K562 (cell line): ENCODE measurements around the gene CS. TPM values are rescaled to one million over a fixed set of nuclear protein-coding genes. Genes with fewer than 3 reads are reported as not detected.

Experiments used
- ATAC-seq: fragments of 200-7000 bp; cut with Tn5 transposase; 3 replicates; pipeline ENCODE4 v1.9.1; 2020; ENCODE audit warnings: moderate library complexity
- BruUV-seq: library from RNA; stranded (reverse); fragments of 400-500 nt; replicated peaks from 2 replicates; lab custom pipeline; 2021; lab: Mats Ljungman, UMichigan
- CTCF ChIA-PET: fragments of 300-600 bp; formaldehyde crosslinking; extraction: SDS; loops from one replicate; lab custom pipeline; 2021; ENCODE audit warnings: low intra/inter-chr PET ratio; lab: Yijun Ruan, JAX
- POLR2A ChIA-PET: fragments of 300-600, 350-650 bp; sonication (Branson Sonifier 250); formaldehyde crosslinking; extraction: SDS; loops from one replicate; lab custom pipeline; 2021; ENCODE audit warnings: antibody characterized with exemption, inconsistent platforms; lab: Yijun Ruan, JAX
- DNase-seq, 4 experiments: peaks; one replicate each; pipeline versions ENCODE4 v3.0.0 to v3.0.0-alpha.2; 2011 to 2018; ENCODE audit warnings: low spot score in 3 of 4, mixed read lengths in 3 of 4; ENCODE audit errors: extremely low read depth in 1 of 4
- FAIRE-seq: peaks from 2 replicates; lab custom pipeline; 2011; peaks lifted over from hg19 to GRCh38; lab: Jason Lieb, UNC
- H2AFZ ChIP-seq: 2 replicates; pipeline ENCODE4 v1.6.0; 2011; ENCODE audit warnings: low read depth, low read length, control low read depth, inconsistent platforms
- H3K27ac ChIP-seq: fragments of 200-600 bp; 3 replicates; pipeline ENCODE4 v1.8.0; 2011; ENCODE audit warnings: low read depth, mild to moderate bottlenecking, control low read depth, inconsistent platforms, low read length, moderate library complexity, mixed read lengths; ENCODE audit errors: extremely low read depth
- H3K27me3 ChIP-seq, 2 experiments: fragments of 300-600 bp in 1 of 2; 2 replicates in 1 of 2; 3 replicates in 1 of 2; pipeline versions ENCODE4 v1.6.0 to v1.8.0; 2011; ENCODE audit warnings: inconsistent platforms in 2 of 2, low read length in 2 of 2, mild to moderate bottlenecking in 1 of 2, mixed read lengths in 1 of 2, moderate library complexity in 1 of 2; ENCODE audit not compliant: control insufficient read depth in 2 of 2, insufficient read depth in 2 of 2
- H3K36me3 ChIP-seq: fragments of 300-600 bp; 3 replicates; pipeline ENCODE4 v1.8.0; 2011; ENCODE audit warnings: mild to moderate bottlenecking, low read length, inconsistent platforms; ENCODE audit not compliant: control insufficient read depth, insufficient read depth
- H3K4me1 ChIP-seq, 2 experiments: fragments of 200-600 bp in 1 of 2; replicated peaks in 1 of 2; 2 replicates in 1 of 2; 3 replicates in 1 of 2; pipeline versions ENCODE4 v1.5.1 to v1.8.0; 2011; ENCODE audit warnings: inconsistent platforms in 2 of 2, low read length in 2 of 2, mild to moderate bottlenecking in 1 of 2, mixed read lengths in 1 of 2, moderate library complexity in 1 of 2; ENCODE audit not compliant: control insufficient read depth in 2 of 2, insufficient read depth in 2 of 2
- H3K4me2 ChIP-seq: 2 replicates; pipeline ENCODE4 v1.6.1; 2011; ENCODE audit warnings: low read length, control low read depth, inconsistent platforms, mixed read lengths; ENCODE audit not compliant: insufficient read depth
- H3K4me3 ChIP-seq: fragments of 200-600 bp; sonication (generic), shearing (Covaris generic); 2 replicates; pipeline ENCODE4 v1.5.1; 2016; ENCODE audit warnings: control low read depth, inconsistent platforms
- H3K79me2 ChIP-seq: fragments of 200-600 bp; 3 replicates; pipeline ENCODE4 v1.8.0; 2011; ENCODE audit warnings: low read length, inconsistent platforms; ENCODE audit not compliant: control insufficient read depth, insufficient read depth
- H3K9ac ChIP-seq, 2 experiments: 2 replicates each; pipeline versions ENCODE4 v1.6.0 to v1.6.1; 2011; ENCODE audit warnings: low read depth in 2 of 2, low read length in 2 of 2, control low read depth in 1 of 2, inconsistent platforms in 1 of 2, mild to moderate bottlenecking in 1 of 2, mixed read lengths in 1 of 2; ENCODE audit not compliant: insufficient read depth in 1 of 2
- H3K9me1 ChIP-seq: one replicate; pipeline ENCODE4 v1.6.0; 2011; ENCODE audit warnings: inconsistent platforms, mild to moderate bottlenecking, low read length, moderate library complexity; ENCODE audit not compliant: control insufficient read depth, insufficient read depth
- H3K9me3 ChIP-seq: replicated peaks from 2 replicates; pipeline ENCODE4 v1.5.1; 2011; ENCODE audit warnings: low read depth, low read length, inconsistent platforms; ENCODE audit not compliant: control insufficient read depth, insufficient read depth
- H4K20me1 ChIP-seq: replicated peaks from 2 replicates; pipeline ENCODE4 v1.6.1; 2011; ENCODE audit warnings: low read length, inconsistent platforms, mixed read lengths; ENCODE audit not compliant: control insufficient read depth, insufficient read depth
- BACH1 ChIP-seq: fragments of 200-800 bp; sonication (Bioruptor generic); IDR thresholded peaks from 2 replicates; pipeline ENCODE4 v1.6.1; 2016; ENCODE audit warnings: missing genetic modification characterization, missing compliant biosample characterization
- BRCA1 ChIP-seq, 2 experiments: fragments of 450-650 bp in 1 of 2; sonication (generic) in 1 of 2; formaldehyde crosslinking in 1 of 2; IDR thresholded peaks; 2 replicates each; pipeline versions ENCODE4 v1.5.0 to v1.6.1; 2017 to 2020; ENCODE audit warnings: mild to moderate bottlenecking in 1 of 2, missing genetic modification reagents in 1 of 2
- C11orf30 ChIP-seq: fragments of 450-650 bp; IDR thresholded peaks from 2 replicates; pipeline ENCODE4 v1.6.1; 2016; ENCODE audit warnings: low read depth, mild to moderate bottlenecking
- MAFF ChIP-seq: IDR thresholded peaks from 2 replicates; pipeline ENCODE4 v1.6.1; 2012; ENCODE audit warnings: low read length, improper control_type of control experiment
- MAFG ChIP-seq: fragments of 450-650 bp; conservative IDR thresholded peaks from 2 replicates; pipeline ENCODE4 v1.6.1; 2016; ENCODE audit warnings: missing genetic modification characterization, missing compliant biosample characterization
- MAFK ChIP-seq: IDR thresholded peaks from 2 replicates; pipeline ENCODE4 v1.6.1; 2011; ENCODE audit warnings: low read length, improper control_type of control experiment
- MECOM ChIP-seq: fragments of 250-450 bp; sonication (Bioruptor Pico); IDR thresholded peaks from 2 replicates; pipeline ENCODE4 v1.8.0; 2022; ENCODE audit warnings: inconsistent platforms
- PHTF2 ChIP-seq: fragments of 250-450 bp; sonication (Bioruptor Pico); IDR thresholded peaks from 2 replicates; pipeline ENCODE4 v1.5.0; 2021; ENCODE audit warnings: mild to moderate bottlenecking
- RCOR1 ChIP-seq, 2 experiments: IDR thresholded peaks; 2 replicates each; pipeline ENCODE4 v1.6.1; 2012; ENCODE audit warnings: low read depth in 2 of 2, low read length in 2 of 2, borderline replicate concordance in 1 of 2, improper control_type of control experiment in 1 of 2
- RHOXF2B ChIP-seq: fragments of 250-450 bp; sonication (Bioruptor Pico); conservative IDR thresholded peaks from 2 replicates; pipeline ENCODE4 v1.5.1; 2021
- WHSC1 ChIP-seq: IDR thresholded peaks from one replicate; pipeline ENCODE4 v1.6.1; 2012; ENCODE audit warnings: low read length, control low read depth, inconsistent platforms
- ZNF121 ChIP-seq: sonication (generic); formaldehyde crosslinking; conservative IDR thresholded peaks from 2 replicates; pipeline ENCODE4 v1.8.0; 2022; ENCODE audit warnings: missing genetic modification reagents
- ZNF311 ChIP-seq: fragments of 250-450 bp; sonication (Bioruptor Pico); IDR thresholded peaks from 2 replicates; pipeline ENCODE4 v1.4.0; 2020; ENCODE audit warnings: mild to moderate bottlenecking, moderate library complexity
- ZNF316 ChIP-seq: fragments of 450-650 bp; IDR thresholded peaks from 2 replicates; pipeline ENCODE4 v1.6.1; 2016
- WGBS: fragments of 100-300 bp; shearing (Covaris generic); methylation state at CpG from one replicate; pipeline ENCODE4 v1.1.6; 2016; ENCODE audit warnings: low coverage, mixed read lengths; ENCODE audit not compliant: insufficient coverage; ENCODE audit errors: missing lambda C conversion rate; 5-methylcytosine and 5-hydroxymethylcytosine counted together
- in situ Hi-C: fragments of 300-500 bp; cut with MboI; formaldehyde crosslinking; loops from 4 replicates; pipeline ENCODE4 v1.15.0; 2018; ENCODE audit warnings: inconsistent platforms, mixed read lengths
- intact Hi-C: fragments of 100-400 bp; cut with micrococcal nuclease; formaldehyde crosslinking; loops from 2 replicates; pipeline ENCODE4 v1.14.2; 2022
- polyA plus RNA-seq, 8 experiments: library from polyadenylated mRNA; depleted of rRNA in 4 of 8; stranded (reverse) in 5 of 8; unstranded in 3 of 8; fragments of >200 nt; fragmentation: Nextera tagmentation in 2 of 8; fragmentation: Illumina TruSeq in 1 of 8; extraction: Ambion mirVana in 2 of 8; extraction: Trizol in 1 of 8; gene quantifications; 2 replicates each; pipeline versions ENCODE4 v1.2.1 to v1.2.3, GENCODE V29; 2011 to 2014; ENCODE audit warnings: inconsistent platforms in 1 of 8, missing spikeins in 1 of 8
- total RNA-seq, 7 experiments: library from RNA; depleted of rRNA in 6 of 7; stranded (reverse); fragments of >200 nt in 6 of 7; fragmentation: Illumina TruSeq in 2 of 7; extraction: Trizol in 2 of 7; gene quantifications; 2 replicates each; pipeline versions ENCODE4 v1.2.1 to v1.2.3, GENCODE V29; 2011 to 2021; ENCODE audit warnings: low replicate concordance in 1 of 7
- TF ChIP-seq, protein P1 (sequence below): fragments of 250-450 bp; sonication (Bioruptor Pico); IDR thresholded peaks from 2 replicates; pipeline ENCODE4 v1.5.0; 2021; ENCODE audit warnings: mild to moderate bottlenecking, moderate library complexity

The CS gene
- total and polyA plus RNA-seq, 9 of the 15 experiments (the other 6 are each of a cell fraction or from before 2014, with no cell fraction given), result 99.9 to 390 (median 149) TPM

- TF ChIP-seq ZNF316, result peak; percentile 90
- TF ChIP-seq MAFF, result peak; percentile 74
- TF ChIP-seq WHSC1, result no peak
- TF ChIP-seq MAFK, result peak; percentile 63
- TF ChIP-seq BRCA1 (IDR thresholded peaks at IDR 0.05), result no peak
- TF ChIP-seq BRCA1 (CRISPR knock-in tag; IDR thresholded peaks at IDR 0.05), result no peak
- peak; percentile 72 for TF ChIP-seq MAFG
- TF ChIP-seq RHOXF2B (CRISPR knock-in tag), result no peak
- peak; percentile 68 for TF ChIP-seq C11orf30
- no peak for TF ChIP-seq MECOM (CRISPR knock-in tag)
- TF ChIP-seq ZNF311, result no peak
- no peak for TF ChIP-seq ZNF121
- no peak for TF ChIP-seq RCOR1 (IDR thresholded peaks at IDR 0.05; ENCODE audit: borderline replicate concordance in 1 of 2, low read depth in 2 of 2, low read length in 2 of 2)
- TF ChIP-seq, protein P1, sequence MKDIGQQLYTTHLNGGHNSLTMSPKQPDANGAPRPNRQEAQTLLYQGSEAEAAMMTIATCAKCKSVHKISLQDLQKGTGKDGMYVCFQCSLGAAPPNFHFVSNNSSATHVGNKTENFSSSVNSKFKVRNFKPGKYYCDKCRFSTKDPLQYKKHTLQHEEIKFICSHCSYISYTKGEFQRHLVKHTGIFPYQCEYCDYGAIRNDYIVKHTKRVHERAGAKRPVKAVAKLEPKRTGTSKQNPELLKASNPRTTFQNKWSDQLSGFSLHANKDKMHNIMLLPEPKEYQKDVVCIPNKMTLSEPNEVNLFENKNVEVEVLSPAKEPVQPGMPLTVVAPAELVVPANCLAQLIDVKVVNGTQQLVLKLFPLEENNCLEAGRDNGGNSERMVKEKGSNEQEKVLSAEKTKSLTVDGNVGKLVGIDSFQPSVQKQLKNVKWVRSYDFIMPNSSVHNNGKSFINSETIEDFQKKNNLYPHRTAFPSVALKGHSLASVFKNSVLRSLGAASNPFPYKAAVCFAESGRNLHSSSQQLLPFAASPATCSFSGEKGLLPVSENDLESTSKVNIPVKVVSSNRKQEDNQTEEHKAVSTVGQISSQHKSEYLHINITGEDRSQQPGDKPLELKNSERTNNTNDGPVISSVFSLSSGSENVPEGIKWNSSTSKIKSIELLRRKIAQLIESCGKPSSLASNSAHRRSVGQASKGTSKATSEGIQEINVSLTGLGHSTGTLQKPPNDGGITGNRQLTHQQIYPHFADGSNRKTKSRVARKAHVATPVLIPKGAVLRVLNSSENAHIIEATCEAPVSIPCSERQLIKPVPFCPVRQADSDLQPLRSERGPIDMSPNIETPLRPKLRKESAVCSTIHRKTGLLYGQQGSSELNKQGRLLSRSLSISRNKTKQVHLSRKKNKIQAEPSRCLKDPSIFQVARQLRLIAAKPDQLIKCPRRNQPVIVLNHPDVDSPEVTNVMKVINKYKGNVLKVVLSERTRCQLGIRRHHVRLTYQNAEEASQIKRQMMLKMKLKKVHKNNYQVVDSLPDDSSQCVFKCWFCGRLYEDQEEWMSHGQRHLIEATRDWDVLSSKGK, result no peak
- TF ChIP-seq PHTF2, result no peak
- no peak for TF ChIP-seq BACH1
- Histone ChIP-seq H3K4me1 (no peaks in the 10 kb centered on the region), H3K9me1 (no peaks in the 10 kb centered on the region), H3K27ac (no peak overlapping the region), H3K9me3 (no peaks in the 10 kb centered on the region), H4K20me1 (no peaks in the 10 kb centered on the region), H3K9ac (no peak overlapping the region), H2AFZ (no peak overlapping the region), H3K4me2 (no peak overlapping the region), H3K36me3 (peaks cover 91% of the 10 kb centered on the region), H3K27me3 (no peaks in the 10 kb centered on the region), H3K4me3 (no peak overlapping the region), H3K79me2 (peaks cover 13% of the 10 kb centered on the region; the same call in 2 of the 3 replicates)
- in situ Hi-C loops, result no loop called here
- ChIA-PET CTCF (no interaction called here), POLR2A (no interaction called here)
- no peak for ATAC-seq
- FAIRE-seq, result no peak
- no peak for DNase-seq
- intact Hi-C loops, result no loop called here
- no TSS peak for BruUV-seq
- WGBS, result 100% methylated on average over 2 of the region's 2 CpGs
Measured at GRCh38 chr12:56282579-56282978, 17.6 kb downstream of the CS start.
